ENCODE measurements around the gene CTRB2.
A peak's percentile ranks its signal among the peaks of the same experiment; 100 is the strongest.

GRCh38 chr16:75238853-75239541 lies 32.0 kb upstream of the CTRB2 start:
- TF ChIP-seq CTCF (IDR thresholded peaks at IDR 0.05): peak in 1 of 3 experiments; percentile 25
- peak in 1 of 2 donors; percentile 44 for TF ChIP-seq POLR2AphosphoS5 (IDR thresholded peaks at IDR 0.05; ENCODE audit: insufficient read depth in 1 of 2, low read depth in 1 of 2)
